ENCODE measurements around the gene NLGN4X.

NLGN4X gene

DNA sequence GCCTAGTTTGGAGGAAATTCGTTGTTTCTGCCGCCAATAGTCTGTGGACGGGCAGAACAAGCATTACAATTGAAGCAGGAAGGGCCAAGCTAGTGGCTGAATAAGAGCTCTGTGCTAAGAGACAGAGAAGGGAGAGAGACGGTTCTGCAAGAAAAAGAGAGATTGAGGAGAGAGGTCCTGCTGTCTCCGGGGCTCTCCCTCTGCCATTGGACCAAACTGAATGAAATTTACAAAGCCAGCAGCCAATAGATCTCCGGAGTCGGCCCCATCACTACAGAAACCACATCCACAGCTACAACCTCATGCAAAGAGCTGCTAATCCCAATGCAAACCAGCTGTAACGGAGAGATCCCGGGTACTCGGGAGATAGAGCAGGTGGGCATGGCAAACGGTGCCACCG lies at the start of gene NLGN4X:
NLGN4X (minus strand) TSS at position 148 of the 400 bp plus-strand sequence. CDS start 77,401 bp downstream, outside the sequence.
- no peak for DNase-seq (ENCODE audit: low spot score)

DNA sequence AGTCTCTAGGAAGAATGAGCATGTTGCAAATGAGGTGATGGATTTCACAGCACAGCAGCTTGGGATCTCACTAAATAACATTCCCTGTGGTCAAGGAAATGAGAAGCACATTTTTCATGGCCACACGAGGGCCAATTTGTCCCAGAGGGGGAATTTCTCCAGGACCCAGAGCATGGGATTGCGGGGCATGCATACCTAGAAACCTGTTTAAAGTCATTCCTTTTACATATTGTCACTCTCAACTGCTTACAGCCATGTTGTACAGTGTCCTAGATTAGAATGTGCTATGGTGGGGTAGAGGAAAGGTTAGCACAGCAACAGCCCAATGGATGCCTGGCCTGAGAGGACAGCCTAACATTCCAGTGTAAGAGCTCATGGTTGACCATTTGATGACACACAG lies 37.4 kb upstream of the NLGN4X start:
- DNase-seq (ENCODE audit: low spot score): no peak

DNA sequence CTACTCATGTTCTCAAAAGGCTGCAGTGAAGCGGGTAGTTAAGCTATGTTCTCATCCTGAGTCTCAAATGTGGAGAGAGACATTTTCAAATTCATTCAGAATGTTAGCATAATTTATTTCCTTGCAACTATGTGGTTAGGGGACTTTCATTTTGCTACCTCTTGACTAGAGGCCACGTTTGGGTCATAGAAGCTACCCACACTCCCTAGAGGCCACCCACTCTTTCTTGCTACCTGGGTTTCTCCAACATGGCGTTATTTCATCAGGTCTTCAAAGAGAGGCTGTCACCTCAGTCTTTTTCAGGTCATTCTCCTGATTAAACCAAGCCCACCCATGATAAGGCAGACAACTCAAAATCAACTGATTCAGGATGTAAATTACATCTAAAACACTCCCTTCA lies 34.3 kb upstream of the NLGN4X start:
- DNase-seq (ENCODE audit: low spot score): no peak

DNA sequence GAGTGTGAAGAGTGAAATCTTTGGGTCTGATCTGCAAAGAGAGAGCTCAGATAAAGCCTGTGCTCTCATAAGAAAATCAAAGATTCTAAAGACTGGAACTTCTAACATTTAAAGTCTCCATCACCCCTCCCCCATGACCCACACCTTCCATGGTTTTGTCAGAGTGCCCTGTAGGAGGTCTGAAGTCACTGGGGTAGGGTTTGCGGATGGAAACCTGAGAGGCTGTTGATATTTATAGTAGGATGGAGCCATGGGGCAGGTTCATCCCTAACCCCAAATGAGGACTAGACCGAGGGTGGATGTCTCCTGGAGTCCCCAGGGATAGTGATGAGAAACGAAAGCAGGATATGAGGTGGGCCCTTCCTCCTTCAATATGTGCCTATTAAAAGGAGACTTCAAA lies 28.4 kb upstream of the NLGN4X start:
- no peak for DNase-seq (ENCODE audit: low spot score)

DNA sequence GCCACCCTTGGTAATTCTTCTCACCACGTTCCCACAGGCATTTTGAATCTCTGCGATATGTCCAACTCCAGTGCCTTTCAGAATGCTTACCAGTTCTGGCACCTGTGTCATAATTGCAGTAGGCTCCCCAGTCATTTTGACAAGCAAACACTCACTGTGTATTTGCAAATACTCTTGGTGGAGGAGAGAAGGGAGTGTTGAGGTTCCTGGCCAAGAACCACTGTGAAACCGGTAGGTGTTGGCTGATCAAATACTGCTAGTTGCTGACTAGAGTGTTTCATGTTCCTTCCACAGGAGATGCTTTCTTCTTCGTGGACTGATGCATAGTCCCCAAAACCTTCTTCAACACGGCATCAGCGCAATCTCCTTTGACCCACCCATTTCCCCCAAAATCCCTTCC lies 16.0 kb upstream of the NLGN4X start:
- no peak for DNase-seq (ENCODE audit: low spot score)

DNA sequence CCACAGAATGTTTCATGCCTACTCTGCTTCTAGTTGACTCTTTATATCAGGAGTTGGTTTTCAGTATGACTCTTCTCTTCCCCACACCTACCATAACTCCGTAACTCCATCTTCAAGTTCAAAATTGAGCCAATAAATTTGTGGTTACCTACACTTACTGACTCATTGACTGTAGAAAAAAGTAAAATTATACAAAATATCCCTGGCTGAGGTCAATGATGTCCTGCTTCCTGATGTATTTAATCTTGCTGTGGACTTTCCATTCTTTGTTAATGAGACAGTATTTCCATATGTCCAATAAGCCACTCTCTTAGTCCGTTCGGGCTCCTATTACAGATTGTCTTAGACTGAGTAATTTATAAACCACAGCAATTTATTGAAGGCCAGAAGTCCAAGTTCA lies 9.9 kb upstream of the NLGN4X start:
- no peak for DNase-seq (ENCODE audit: low spot score)

DNA sequence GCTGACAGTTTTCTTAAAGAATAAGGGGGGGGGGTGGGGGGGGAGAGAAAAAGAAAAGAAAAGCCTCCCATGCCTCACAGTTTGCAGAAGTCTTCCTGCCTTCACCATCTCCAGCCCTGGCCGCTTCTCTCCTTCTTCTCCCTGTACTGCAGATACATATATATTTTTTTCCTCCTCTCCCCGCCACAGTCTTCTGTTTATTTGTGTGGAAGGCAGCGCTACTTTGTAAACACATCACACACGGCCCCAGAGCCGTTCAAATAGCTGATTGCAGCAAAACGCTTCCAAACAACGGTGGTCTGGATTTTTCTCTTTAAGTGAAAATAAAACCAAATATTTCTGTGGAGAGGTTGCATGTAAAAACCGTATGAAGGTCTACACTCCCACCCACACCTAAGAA lies 732 bp downstream of the NLGN4X start:
- DNase-seq (ENCODE audit: low spot score): no peak

DNA sequence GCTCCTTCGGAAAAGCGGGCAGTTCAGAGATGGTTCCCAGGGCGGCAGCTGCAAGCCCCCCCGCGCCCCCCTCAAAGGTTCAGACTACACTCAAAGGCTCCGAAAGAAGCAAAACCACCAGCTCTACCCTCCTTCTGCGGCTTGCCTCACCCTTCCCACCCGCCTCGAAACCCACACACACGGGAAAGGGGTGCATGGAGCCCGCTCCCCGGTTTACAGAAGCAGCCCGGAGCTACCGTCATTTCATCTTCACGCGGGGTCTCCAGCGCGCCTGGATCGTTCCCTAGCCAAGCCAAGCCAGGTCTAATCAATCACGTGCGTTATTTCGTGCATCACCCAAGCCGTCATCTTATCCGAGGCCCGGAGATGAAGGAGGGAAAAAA lies 1.2 kb downstream of the NLGN4X start:
- DNase-seq (ENCODE audit: low spot score): no peak

DNA sequence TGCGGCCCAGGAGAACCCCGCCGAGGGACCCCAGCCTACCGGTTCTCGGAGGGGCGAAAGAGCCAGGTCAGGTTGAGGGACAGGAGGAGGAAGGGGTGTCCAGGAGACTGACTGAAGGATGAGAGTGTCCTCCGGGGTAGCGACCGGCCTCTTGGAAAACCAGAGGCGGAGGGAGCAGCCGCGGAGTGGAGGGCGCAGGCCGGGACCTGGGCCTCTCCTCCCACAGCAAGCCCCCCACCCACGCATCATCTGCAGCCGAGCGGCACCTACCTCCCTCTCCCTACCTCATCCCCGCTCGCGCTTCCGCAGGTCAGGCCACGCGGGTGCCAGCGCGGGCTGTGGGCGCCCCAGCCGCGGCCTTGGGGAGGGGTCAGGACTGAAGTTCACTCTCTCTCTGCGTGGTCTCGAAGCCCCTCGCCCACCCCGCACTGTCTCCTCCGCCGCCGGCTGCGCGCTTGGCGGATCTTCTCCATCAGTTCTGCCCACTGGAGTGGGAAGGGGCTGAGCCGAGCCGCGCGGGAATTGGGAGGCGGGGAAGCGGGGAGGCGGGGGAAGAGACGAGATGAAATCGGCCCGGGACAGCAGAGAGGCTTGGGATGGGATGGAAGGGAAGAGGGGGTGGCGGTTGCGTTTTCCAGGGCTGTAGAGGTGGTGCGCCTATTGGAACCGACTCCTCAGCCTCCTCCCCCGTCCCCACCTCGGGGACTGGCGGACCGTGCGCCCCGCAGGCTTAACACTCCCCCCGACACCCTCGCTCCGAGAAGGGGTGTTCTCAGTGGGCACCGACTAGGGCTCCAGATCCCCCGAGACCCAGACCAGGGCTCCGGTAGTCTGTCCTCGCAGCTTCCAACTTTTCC lies 1.8 kb downstream of the NLGN4X start:
- no peak for DNase-seq (ENCODE audit: low spot score)

DNA sequence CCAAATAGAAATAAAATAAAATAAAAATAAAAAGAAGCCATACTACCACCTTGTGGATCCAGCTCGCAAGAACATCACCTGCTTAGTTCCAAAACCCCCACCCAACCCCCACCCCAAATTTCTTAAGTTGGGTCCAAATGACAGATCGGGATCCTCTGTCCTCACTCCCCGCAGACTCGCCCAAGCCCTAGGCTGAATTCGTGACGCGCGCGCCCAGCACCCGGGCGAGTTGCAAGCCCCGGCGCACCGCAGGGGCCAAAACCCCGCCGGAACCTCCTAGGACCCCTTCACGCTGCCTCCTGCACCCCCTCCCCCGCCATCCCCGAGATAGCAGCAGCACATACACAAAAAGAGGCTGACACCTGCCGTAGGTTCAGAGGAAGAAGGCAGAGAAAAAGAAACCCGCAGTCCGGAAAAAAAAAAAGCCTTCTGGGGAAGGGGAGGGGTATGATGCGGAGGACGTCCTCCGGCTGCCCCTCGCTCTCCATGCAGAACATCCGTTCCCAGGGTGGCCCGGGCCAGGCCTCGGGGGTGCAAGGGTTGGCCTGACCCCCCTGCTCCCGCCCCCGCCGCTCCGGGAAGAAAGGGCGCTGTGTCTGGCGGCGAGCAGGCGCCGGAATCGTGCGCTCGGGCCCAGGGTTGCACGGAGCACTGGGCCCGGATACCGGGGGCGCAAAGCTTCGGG lies 2.6 kb downstream of the NLGN4X start:
- DNase-seq (ENCODE audit: low spot score): no peak

DNA sequence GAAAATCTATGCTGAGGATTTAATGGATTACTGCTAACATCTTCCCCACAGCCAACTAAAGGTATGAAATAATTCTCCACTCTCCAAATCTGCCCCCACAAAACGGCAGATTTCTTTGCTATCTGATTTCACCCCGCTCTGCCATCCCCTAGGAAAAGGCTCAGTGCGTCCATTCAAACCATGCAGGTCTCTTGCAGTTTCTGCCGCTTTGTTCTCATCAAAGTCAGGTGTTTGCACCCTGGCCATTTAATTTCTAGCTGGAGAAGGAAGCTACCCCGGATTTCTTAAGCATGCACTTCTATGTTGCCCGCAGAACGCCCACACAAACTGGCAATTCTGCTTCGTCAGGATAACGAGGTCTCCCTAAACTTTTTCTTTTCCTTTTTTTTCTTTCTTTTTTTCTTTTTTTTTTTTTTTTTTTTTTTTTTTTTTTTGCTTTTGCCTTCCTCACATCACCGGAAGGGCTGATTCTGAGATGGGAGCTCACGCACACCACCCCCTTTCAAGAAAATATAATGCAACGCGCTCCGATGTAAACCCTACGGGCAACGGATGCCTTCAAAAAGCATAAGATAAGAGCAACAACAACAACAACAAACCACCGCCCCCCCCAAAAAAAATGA lies 3.3 kb downstream of the NLGN4X start:
- DNase-seq (ENCODE audit: low spot score): no peak

DNA sequence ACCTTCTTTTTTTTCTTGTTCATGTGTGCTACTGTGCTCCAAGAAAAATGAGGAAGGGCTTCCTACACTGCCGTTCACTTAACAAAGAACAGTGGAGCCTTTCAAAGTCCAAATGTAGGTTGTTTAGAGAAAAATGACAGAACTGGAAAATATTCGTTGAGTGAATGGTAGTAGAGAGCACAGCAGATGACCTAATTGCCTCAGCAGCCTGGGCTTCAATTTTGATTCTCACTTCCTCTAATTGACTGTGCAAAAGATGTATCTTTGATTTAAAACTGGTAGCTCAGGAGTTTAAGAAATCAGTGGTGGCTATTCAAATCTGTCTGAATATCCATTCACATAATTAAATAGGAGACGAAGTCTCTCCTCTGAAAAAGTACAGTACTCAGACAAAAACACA lies 5.2 kb downstream of the NLGN4X start:
- no peak for DNase-seq (ENCODE audit: low spot score)

DNA sequence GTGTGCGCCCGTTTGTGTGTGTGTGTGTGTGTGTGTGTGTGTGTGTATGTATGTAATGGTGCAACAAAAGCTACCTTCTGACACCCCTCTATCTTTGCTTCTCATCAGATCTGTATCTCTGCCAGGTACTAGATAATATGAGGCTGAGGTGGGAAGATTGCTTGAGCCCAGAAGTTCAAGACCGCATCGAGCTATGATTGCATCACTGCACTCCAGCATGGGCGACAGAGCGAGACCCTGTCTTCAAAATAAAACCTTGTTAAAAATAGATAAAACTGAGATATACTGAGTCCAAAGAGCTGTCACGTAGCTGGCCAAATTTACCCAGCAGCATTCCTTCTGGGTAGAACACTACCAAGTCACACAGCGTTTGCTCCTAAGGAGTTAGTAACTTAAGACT lies 18.4 kb downstream of the NLGN4X start:
- no peak for DNase-seq (ENCODE audit: low spot score)

DNA sequence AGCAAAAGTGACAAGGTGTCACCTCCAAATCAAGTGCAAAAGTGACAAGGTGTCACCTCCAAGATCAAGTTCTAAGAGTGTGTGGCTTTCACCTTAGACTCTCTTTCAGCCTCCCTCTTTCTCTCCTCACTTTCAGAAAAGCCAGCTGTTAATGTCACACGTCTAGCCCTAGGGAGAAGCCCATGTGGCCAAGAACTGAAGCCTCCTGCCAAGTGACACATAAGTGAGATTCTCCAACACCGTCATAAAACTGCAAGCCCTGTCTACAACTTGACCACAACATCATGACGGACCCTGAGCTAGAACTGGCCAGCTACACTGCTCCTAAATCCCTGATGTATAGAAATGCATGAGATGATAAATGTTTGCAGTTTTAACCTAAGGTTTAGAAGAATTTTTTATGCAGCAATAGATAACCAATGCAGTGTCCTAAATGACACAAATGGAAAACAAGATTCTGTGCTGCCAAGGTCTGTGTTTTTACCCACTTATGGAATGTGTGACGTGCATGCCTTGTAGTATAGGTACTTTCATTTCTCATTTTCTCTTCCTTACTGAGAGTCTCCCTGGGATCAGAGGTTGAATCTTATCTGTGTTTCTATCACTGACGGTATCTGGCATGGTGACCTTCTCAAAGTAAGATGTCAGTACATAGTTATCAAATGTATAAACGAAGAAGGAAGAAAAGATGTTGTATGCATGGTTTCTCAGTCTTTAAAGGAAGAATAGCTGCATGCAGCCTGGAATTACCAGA lies 25.0 kb downstream of the NLGN4X start:
- DNase-seq (ENCODE audit: low spot score): no peak

DNA sequence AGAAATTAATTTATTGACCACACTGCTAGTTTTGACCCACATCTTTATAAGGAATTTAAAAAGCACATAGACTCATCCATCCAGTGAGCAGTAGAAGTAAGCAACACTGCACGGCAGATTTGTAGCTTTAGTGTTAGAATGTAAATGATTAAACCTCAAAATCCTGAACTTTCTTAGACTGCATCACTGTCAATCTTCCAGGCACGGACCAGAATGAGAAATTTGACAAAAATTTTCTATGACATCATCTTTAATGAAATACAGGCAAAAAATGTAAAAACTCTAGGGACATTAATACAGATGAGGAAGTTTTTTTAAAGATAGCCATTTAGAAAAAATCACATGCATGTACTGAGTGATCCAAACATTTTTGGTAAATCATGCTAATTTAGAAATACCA lies 29.2 kb downstream of the NLGN4X start:
- DNase-seq (ENCODE audit: low spot score): no peak

DNA sequence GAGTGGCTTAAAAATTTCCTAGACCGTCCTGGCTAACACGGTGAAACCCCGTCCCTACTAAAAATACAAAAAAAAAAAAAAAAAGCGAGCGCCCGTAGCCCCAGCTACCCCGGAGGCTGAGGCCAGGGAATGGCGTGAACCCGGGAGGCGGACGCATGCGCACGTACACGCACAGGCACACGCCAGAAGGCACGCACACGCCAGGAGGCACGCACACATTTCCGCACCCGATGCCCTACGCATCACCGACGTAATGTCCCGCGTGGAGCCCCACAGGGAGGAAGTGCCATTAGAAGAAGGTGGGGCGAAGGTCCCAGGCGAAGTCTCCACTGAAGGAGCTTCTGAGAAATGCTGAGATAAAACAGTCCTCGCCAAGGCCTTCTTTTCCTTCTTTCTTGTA lies 41.4 kb downstream of the NLGN4X start:
- no peak for DNase-seq (ENCODE audit: low spot score)

DNA sequence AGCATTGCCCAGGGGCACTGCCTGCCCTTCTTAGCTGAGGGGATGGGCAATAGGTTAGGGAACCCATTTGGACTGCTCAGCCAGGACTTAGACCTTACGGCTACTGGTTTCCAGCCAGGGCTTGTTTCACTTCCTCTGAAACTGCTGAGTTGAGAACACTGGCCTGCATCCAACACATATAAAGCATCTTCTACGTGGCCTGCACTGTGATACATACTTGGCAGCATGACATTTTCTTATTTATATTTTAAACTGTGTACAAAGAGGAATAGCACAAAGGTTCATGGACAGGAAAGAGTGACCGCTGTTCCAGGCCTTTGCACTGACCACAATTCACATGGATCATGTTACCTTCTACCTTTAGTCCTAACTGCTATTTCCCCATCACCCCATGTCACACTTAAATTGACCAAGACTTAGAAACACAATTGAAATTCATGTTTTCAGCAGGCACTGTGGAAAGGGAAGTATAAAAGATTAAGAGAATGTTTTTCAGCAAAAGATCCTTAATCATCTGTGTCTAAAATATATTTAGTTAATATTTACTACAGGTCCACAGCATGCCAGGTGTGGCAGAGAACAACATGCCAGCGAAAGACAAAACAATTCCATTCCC lies 43.7 kb downstream of the NLGN4X start:
- no peak for DNase-seq (ENCODE audit: low spot score)

DNA sequence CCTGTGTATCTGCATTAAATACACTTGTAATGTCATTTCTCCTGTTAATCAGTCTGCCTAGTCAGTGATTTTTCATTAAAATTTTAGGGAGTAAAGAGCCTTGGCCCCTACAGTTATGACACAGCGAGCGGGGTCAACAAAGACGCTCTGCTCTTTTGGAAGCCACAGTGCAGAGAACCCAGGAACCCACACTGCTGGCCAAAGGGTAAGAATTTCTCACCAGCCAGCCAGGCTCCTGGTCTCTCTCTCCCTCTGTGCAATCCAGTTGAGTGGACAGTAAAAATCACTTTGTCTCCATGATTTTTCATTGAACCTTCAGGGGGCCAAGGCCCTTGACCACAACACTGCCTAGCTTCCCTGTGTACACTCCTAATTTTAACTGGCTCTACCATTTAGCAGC lies 52.8 kb downstream of the NLGN4X start:
- no peak for DNase-seq (ENCODE audit: low spot score)

DNA sequence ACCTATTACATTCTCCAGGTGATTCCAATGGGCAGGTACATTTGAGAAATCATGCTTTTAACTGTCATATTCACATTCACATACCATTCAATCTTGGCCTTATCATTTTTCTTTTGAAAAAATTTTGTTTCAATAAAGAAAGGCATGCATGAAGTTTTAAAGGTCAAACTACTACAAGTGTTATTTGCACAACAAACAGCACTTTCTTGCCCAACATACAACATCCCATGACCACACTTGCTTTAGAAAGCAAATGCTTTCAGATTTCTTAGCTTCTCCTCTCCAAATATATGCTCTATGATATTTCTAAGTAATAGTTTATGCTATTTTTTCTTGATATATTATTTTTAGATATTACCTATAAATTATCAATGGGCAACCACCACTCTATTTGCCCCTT lies 58.2 kb downstream of the NLGN4X start:
- DNase-seq (ENCODE audit: low spot score): no peak

DNA sequence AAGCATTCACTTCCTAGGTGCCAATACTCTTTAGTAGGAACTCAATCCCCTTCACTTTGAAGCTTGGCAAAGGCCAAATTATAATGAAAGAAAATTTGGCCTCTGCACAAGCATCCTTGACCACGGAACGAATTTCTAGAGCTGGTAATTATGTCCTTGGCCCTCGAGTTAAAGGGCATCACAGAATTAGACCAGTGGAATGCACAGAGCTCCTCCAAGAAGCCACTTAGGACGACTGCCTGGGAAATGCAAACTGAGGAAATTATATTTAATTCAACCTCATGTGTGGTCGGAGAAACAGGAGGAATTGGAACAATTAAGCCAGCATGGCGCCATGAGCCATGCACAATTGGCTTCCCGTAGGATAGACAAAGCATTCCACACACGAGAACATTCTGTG lies 59.3 kb downstream of the NLGN4X start:
- no peak for DNase-seq (ENCODE audit: low spot score)

DNA sequence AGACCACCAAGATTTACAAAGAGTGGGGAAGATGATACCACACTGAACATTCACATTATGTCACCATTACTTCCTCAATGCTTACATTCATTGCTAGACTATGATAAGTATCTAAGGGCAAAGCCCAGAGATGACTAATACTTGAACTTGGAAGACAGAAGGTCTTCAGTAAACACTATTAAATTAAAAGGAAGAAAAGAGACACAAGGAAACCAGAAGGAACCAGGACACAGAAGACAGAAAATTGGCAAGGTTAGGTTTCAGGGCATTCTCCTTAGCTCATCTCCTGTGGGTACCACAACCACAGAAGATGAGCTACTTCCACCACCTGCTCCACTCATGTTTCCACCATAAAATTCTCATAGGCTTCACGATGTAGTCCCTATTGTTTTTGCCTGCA lies 64.9 kb downstream of the NLGN4X start:
- no peak for DNase-seq (ENCODE audit: low spot score)

DNA sequence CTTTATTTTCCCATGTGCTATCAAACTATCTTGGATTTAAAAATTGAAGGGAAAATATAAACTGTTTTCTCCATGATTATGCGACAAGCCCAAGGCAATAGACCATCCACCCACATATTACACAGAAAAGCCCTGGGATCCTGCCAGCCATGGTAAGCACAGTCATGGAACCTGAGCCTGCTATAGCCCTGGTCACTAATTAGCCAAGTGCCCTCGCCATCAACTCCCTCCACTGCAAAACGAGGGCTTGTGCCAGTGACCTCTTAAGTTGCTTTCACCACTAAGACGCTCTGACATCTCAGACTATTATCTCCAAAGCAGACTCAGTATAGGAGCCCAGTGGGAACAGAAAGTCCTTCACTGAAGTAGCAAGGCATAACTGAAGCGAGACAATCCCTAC lies 69.2 kb downstream of the NLGN4X start:
- no peak for DNase-seq (ENCODE audit: low spot score)

All from CD4-positive, alpha-beta T cell treated with Interleukin-6 at 100 ng/mL for 8 hours (primary cell).